Stimulated activated CD8-positive, alpha-beta memory T cell treated with anti-CD3 and anti-CD28 coated beads, Interleukin-4, amount 100 ng/mL, for 1 hour (primary cell): ENCODE results near the gene APC.

Source experiments
- DNase-seq, 2 donors: peaks; one replicate each; pipeline ENCODE4 v3.0.0-alpha.2; 2020; ENCODE audit warnings: low read depth in 2 of 2, low spot score in 1 of 2

APC gene

DNA sequence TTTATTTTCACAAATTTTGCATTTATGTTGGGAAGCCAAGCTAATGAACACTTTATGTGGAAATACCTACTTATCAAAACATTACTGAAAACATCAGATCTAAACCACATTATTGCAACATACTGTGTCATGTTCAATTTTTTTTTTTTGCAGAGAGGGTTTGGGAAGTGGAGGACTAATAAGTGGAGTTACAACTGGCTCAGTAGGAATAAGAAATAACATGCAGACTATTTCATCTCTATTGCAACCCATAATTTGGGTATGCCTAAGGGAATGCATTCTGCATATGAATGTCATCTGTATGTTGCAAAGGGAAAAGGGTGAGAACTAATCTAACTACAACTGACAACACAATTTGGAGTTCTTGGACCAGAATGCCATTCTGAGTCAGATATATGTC, 41.8 kb downstream of the APC start:
- no peak for DNase-seq

- no peak for DNase-seq
Measured at GRCh38 chr5:112784726-112785125, 47.0 kb downstream of the APC start.

- no peak for DNase-seq
Measured at GRCh38 chr5:112787261-112787660, 49.6 kb downstream of the APC start.

- no peak for DNase-seq
Measured at GRCh38 chr5:112787896-112788295, 50.2 kb downstream of the APC start.

GRCh38 chr5:112793201-112793600, 55.5 kb downstream of the APC start:
- DNase-seq, result no peak

DNA sequence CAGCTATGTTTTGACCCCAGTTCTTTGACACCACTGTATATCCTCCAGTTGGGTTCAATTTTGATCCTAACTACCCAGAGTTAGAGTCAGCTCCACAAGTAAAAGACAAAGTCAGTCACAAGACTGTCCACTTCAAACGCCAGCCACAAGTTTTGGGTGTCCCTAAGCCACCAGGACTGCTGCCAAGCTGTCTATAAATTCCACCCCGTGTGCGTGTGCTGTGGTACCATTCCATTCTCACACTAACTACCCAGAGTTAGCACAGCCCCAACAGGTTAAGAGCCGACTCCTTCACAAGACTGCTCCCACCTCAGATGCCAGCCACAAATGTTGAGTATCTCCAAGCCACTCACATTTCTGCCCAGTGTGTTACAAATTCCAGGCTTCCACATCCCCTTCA, 56.7 kb downstream of the APC start:
- DNase-seq, result no peak

- no peak for DNase-seq
Measured at GRCh38 chr5:112795342-112795741, 57.7 kb downstream of the APC start.

- DNase-seq, result no peak
Measured at GRCh38 chr5:112795944-112796678, 58.4 kb downstream of the APC start.

- DNase-seq, result no peak
Measured at GRCh38 chr5:112799661-112800060, 62.0 kb downstream of the APC start.

GRCh38 chr5:112800891-112801290, 63.2 kb downstream of the APC start:
- DNase-seq, result no peak

GRCh38 chr5:112811023-112811422, 73.3 kb downstream of the APC start:
- no peak for DNase-seq

GRCh38 chr5:112812549-112812948, 74.9 kb downstream of the APC start:
- DNase-seq, result no peak

GRCh38 chr5:112820246-112820645, 82.6 kb downstream of the APC start:
- no peak for DNase-seq

- DNase-seq, result no peak
Measured at GRCh38 chr5:112822456-112822855, 84.8 kb downstream of the APC start.

DNA sequence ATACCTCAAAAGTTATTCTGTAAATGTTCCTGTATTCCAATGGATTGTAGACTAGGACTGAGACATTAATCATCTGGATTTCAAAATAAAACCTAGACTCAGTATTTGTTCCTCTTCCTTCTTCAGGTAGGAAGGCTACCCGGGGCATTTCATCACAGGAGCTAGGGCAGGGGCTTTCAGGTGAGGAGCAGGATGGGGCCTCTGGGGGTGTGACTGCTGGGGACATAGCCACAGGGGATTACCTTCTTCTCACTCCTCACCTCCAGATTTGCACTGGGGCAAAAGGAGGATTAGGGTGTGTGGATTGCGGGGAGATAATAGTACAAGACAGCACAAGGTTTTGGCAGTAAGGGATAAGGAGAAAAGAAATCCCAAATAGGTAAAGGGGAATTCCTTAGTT, 85.5 kb downstream of the APC start:
- no peak for DNase-seq

GRCh38 chr5:112823656-112824055, 86.0 kb downstream of the APC start:
- no peak for DNase-seq

GRCh38 chr5:112824197-112824596, 86.5 kb downstream of the APC start:
- no peak for DNase-seq

DNA sequence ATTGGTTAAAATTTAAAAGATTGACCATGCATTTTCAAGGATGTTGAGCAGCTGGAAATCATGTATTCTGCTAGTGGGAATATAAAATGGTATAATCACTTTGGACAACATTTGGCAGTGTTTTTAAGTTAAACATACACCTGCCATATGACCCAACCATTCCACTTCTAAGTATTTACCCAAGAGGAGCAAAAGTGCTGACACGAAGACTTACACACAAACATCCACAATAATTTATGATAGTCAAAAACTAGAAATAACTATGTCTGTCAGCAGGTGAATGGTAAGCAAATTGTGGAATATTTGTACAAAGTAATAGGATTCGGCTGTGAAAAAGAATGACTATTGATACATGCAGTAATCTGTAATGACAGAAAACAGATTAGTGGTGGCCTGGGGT, 92.7 kb downstream of the APC start:
- no peak for DNase-seq

- DNase-seq, result no peak
Measured at GRCh38 chr5:112833971-112834370, 96.3 kb downstream of the APC start.

- DNase-seq, result no peak
Measured at GRCh38 chr5:112844489-112844888, 106.8 kb downstream of the APC start.

DNA sequence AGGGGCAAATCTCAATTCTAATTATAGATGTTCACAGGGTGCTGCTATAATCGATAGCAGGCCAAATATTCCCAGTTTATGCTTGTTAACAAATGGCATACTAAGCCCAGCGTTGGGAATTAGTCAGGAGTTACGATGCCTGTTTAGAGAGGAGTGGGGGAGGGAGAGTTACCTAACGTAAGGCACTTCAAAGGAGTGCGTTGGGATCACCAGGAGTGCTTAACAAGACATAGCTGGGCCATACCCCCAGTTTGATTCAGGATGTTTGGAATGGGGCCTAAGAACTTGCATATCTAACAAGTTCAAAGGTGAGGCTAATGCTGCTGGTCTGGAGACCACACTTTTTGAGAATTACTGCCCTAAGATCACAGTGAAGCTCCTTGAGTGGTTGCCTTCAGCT, 108.9 kb downstream of the APC start:
- no peak for DNase-seq

- no peak for DNase-seq
Measured at GRCh38 chr5:112847306-112847705, 109.6 kb downstream of the APC start.

DNA sequence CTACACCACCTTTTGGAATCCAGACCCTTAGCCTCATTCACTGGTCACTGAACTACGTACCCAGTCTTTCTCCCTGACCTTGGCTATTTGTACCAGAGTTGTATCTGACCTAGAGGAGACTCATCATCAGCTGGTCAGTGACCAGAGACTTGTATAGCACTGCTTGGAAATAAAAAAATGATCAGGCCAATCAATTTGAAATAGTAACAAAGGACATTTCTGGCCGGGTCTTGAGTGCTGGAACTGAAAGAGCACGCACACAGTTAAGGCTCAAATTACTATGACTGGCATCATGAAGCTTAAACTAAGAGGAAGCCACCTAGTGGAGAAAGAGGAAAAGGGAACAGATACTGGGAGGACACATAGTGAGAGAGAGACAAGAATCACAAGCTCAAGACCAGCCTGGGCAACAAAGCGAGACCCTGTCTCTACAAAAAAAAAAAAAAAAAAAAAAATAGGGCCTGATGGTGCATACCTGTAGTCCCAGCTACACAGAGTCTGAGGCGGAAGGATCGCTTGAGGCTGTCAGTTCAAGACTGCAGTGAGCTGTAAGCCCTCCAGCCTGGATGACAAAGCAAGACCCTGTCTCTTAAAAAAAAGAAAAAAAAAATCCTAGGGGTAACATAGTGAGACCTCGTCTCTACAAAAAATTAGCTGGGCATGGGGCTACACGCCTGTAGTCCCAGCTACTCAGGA, 110.6 kb downstream of the APC start:
- no peak for DNase-seq
